ENCODE data around the gene WDR87. TPM values are rescaled to one million over a fixed set of nuclear protein-coding genes. Genes with fewer than 3 reads are reported as not detected.

Gene WDR87
- total and polyA plus RNA-seq, 2 of the 4 experiments (the other 2 are of a cell fraction): not detected

- intact Hi-C loops (cut with micrococcal nuclease) (no loop called here), dilution Hi-C loops (cut with HindIII; ENCODE audit: low sequenced_read_pairs, unreplicated experiment) (no loop called here), in situ Hi-C loops (cut with MboI; ENCODE audit: low sequenced_read_pairs) (no loop called here)
- Histone ChIP-seq H3K27me3 (ENCODE audit: control insufficient read depth, insufficient read depth, low read length) (no peaks in the 10 kb centered on the region), H2AFZ (replicated peaks; ENCODE audit: low read length, poor library complexity) (no peak overlapping the region), H3K9ac (ENCODE audit: low read depth, low read length) (no peak overlapping the region), H3K4me3 (ENCODE audit: insufficient read depth, low read depth, low read length) (no peak overlapping the region), H4K8ac (ENCODE audit: low read depth in 2 of 2, low read length in 2 of 2) (no peak overlapping the region), H2BK20ac (ENCODE audit: low read depth, low read length) (no peak overlapping the region), H3K9me1 (ENCODE audit: insufficient read depth, low read length) (peaks cover 5% of the 10 kb centered on the region), H4K5ac (ENCODE audit: low read depth, low read length) (no peak overlapping the region), H3K36me3 (ENCODE audit: control insufficient read depth, insufficient read depth, low read length) (peaks cover 3% of the 10 kb centered on the region; the same call in 1 of the 2 replicates), H3K4me1 (ENCODE audit: control insufficient read depth, insufficient read depth, low read length) (0 out of 2 replicates have a peak, but pooled peaks cover 1% of the 10 kb centered on the region), H4K20me1 (ENCODE audit: insufficient read depth, low read length) (peaks cover 9% of the 10 kb centered on the region), H4K91ac (ENCODE audit: insufficient read depth, low read depth, low read length) (no peak overlapping the region), H3K4me2 (ENCODE audit: low read depth, low read length) (no peak overlapping the region), H3K14ac (replicated peaks; ENCODE audit: low read depth, low read length) (no peak overlapping the region), H2AK9ac (replicated peaks; ENCODE audit: low read depth, low read length, poor library complexity) (no peak overlapping the region), H3K4ac (ENCODE audit: low read depth, low read length) (no peak overlapping the region), H3K23ac (ENCODE audit: low read depth, low read length) (no peak overlapping the region), H3K9me3 (ENCODE audit: control insufficient read depth, insufficient read depth, low read length) (no peaks in the 10 kb centered on the region), H3K79me1 (ENCODE audit: low read depth in 1 of 2, low read length in 2 of 2) (peaks cover 55 to 86% of the 10 kb centered on the region in 2 experiments), H2AK5ac (ENCODE audit: low read depth, low read length) (no peak overlapping the region), H3K27ac (ENCODE audit: insufficient read depth, low read length) (no peak overlapping the region), H3K56ac (ENCODE audit: extremely low read depth, insufficient read depth, low read length) (no peak overlapping the region), H2BK15ac (ENCODE audit: low read depth, low read length) (no peak overlapping the region), H2BK120ac (ENCODE audit: low read depth, low read length) (no peak overlapping the region), H2BK5ac (ENCODE audit: low read depth, low read length, poor library complexity, severe bottlenecking) (no peak overlapping the region), H3K18ac (ENCODE audit: low read depth, low read length) (no peak overlapping the region)
- no peak for TF ChIP-seq CEBPB (IDR thresholded peaks at IDR 0.05; ENCODE audit: low read depth, low read length)
- TF ChIP-seq MAZ (IDR thresholded peaks at IDR 0.05; ENCODE audit: borderline replicate concordance, low read depth, low read length): no peak
- TF ChIP-seq BHLHE40 (IDR thresholded peaks at IDR 0.05; ENCODE audit: low read depth, low read length): no peak
- no peak for TF ChIP-seq CHD1 (IDR thresholded peaks at IDR 0.05; ENCODE audit: low read depth, low read length)
- no peak for TF ChIP-seq MXI1 (IDR thresholded peaks at IDR 0.05; ENCODE audit: borderline replicate concordance, low read depth, low read length)
- TF ChIP-seq FOS (IDR thresholded peaks at IDR 0.05; ENCODE audit: low read depth, low read length): no peak
- TF ChIP-seq NFE2L2 (IDR thresholded peaks at IDR 0.05; ENCODE audit: low read depth, low read length): no peak
- no peak for TF ChIP-seq POLR2A (IDR thresholded peaks at IDR 0.05; ENCODE audit: low read depth, low read length)
- no peak for TF ChIP-seq MAFK (IDR thresholded peaks at IDR 0.05; ENCODE audit: low read depth, low read length)
- TF ChIP-seq, protein P1, sequence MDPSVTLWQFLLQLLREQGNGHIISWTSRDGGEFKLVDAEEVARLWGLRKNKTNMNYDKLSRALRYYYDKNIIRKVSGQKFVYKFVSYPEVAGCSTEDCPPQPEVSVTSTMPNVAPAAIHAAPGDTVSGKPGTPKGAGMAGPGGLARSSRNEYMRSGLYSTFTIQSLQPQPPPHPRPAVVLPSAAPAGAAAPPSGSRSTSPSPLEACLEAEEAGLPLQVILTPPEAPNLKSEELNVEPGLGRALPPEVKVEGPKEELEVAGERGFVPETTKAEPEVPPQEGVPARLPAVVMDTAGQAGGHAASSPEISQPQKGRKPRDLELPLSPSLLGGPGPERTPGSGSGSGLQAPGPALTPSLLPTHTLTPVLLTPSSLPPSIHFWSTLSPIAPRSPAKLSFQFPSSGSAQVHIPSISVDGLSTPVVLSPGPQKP (IDR thresholded peaks at IDR 0.05; ENCODE audit: borderline replicate concordance, low read depth, low read length): no peak
- WGBS, 2 experiments (ENCODE audit: extremely low coverage in 2 of 2, insufficient read length in 1 of 2): no CpG with 5 or more reads among the region's 6 CpGs
- CTCF ChIA-PET: no interaction called here
- no peak for ATAC-seq (ENCODE audit: low read depth)
- no peak for DNase-seq
- no TSS peak for BruUV-seq (replicated peaks)
- POLR2A ChIA-PET (ENCODE audit: unreplicated experiment): no interaction called here
These were observed 39.7 kb upstream of the WDR87 start for GRCh38 chr19:37946132-37946531.

Data from IMR-90 (cell line).